ENCODE measurements around the gene TLCD3B.

GRCh38 chr16:30079480-30079879, 48.4 kb upstream of the TLCD3B start:
- no peak for TF ChIP-seq POLR2A (IDR thresholded peaks at IDR 0.05)
- no peak for TF ChIP-seq CTCF (IDR thresholded peaks at IDR 0.05)
